ENCODE results near the gene AGAP4.
"Not testable (repeated sequence)": the region's sequence is repeated elsewhere in the genome, so short reads cannot be mapped to it uniquely, and the experiment has no call there.

AGAP4 gene

DNA sequence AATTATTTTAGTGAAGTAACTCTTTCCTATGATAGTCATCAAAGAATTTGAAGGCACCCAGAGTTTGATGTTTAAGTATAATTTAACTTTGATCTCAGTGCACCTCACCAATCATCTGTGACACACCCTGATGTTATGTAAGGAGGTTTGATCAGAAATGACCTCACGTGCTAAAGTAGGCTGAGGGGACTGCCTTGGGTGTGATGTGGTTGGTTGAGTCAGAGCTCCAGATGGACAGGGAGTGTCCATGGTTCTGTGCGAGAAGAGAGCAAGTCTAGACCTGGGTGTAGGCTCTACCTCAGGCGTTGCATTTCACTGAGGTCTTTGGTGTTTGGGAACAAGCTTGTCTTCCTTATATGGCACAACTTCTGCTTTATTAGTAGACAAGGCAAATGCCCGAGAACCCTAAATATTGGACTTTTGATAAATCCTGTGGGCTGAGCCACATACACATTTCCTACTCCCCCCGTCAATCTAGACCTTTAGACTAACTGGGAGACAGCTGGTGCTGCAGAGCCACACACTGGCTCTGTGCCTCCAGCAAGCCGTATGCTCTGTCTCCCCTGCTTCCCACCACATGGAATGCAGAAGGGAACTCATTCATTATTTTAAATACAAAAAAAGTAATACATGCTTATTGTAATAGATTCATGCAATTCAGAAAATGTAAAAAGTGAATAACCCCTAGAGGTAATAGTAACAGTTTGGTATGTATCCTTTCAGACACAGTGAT lies 56.4 kb downstream of the AGAP4 start:
- DNase-seq (ENCODE audit: low spot score): peak; percentile 34

DNA sequence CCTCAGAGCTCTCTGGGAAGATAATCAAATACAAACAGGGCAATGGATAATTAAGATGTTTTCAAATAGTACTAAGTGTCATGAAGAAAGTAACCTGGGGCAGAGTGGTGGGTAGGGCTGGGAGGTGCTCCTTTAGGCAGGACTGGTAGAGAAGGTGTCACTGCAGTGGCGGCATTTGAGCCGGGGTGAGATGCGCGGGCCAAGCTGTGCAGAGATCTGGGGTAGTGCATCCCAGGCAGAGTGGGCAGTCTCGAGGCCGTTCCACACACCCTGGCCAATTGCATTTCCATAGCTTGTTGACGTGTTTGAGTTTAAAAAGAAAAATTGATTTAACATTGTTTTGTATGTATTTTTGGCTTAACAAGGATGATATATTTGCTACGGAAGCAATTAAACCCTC lies 57.3 kb downstream of the AGAP4 start:
- DNase-seq (ENCODE audit: low spot score): not testable (repeated sequence)

DNA sequence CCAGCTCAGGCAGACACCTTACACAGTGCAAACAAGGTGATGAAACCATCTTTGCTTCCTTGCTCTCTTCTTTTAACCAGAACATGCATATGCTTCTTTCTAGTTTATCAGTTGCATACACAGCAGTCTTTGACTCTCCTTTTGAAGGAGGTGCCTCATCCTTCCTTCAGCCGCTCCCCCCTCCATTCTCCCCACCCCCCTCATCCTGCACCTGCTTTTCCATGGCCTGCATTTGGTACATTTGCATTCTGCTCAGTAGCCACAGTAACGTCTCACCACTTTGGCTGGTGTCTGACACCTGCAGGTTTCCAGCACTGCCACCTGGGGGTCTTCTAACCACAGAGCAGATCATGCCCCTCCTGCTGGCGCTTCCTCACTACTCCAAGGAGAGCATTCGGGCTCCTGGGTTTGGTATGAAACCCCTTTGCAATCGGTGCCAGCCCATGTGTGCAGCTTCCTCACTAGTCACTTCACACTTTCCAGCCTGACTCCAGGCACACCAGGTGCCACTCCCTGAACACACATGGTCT lies 60.0 kb downstream of the AGAP4 start:
- DNase-seq (ENCODE audit: low spot score): not testable (repeated sequence)

DNA sequence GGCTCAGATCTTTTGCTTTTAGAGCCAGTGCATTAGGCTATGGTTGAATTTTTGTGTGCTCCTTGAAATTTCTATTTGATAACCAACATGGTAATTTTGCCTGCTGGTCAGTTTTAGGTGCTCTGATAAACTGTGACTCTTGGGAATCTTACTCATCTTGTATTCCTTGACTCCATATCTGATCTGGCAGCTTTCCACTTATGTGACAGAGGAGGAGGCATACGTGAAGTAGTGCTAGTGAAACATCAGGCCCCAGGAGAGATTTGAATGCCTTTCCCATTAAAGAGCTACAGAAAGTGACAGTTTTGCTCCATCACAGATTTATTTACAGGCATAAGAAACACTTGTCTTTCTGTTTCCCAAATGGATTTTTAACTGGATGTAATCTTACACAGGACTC lies 61.1 kb downstream of the AGAP4 start:
- DNase-seq (ENCODE audit: low spot score): not testable (repeated sequence)

Measured in kidney tubule cell (primary cell).